ENCODE measurements around the gene DPCD. TPM values are rescaled to one million over a fixed set of nuclear protein-coding genes. Genes with fewer than 3 reads are reported as not detected.

DPCD gene
- total RNA-seq, 2 experiments from 2014 or later: 0.31 to 0.96 TPM

GRCh38 chr10:101649525-101650085 is 61.5 kb downstream of the DPCD start:
- peaks cover 75% of the 10 kb centered on the region for H3K36me3 ChIP-seq (ENCODE audit: insufficient read depth, low read length)
- Mint-ChIP-seq H3K4me1 (ENCODE audit: low read depth) (peaks cover 6% of the 10 kb centered on the region), H3K4me3 (no peak overlapping the region), H3K27me3 (no peaks in the 10 kb centered on the region), H3K36me3 (ENCODE audit: low read depth) (peaks cover 57% of the 10 kb centered on the region), H3K27ac (peak overlapping the region; percentile 44), H3K9me3 (no peaks in the 10 kb centered on the region)
- POLR2A ChIA-PET: no interaction called here
- no peak overlapping the region for H3K27ac ChIP-seq (ENCODE audit: low read depth in 1 of 2, low read length in 2 of 2)
- CTCF ChIA-PET: no interaction called here
- no peak overlapping the region for H3K4me3 ChIP-seq (ENCODE audit: low read length)
- no peaks in the 10 kb centered on the region for H3K4me1 ChIP-seq (ENCODE audit: insufficient read depth, low read length)
- DNase-seq (no peak), ATAC-seq (ENCODE audit: poor library complexity) (no peak)
- intact Hi-C loops (cut with DNase I, micrococcal nuclease): no loop called here
- no peak for TF ChIP-seq CTCF (IDR thresholded peaks at IDR 0.05)
- H3K27me3 ChIP-seq (ENCODE audit: control insufficient read depth in 1 of 2, insufficient read depth in 2 of 2, low read length in 2 of 2): no peaks in the 10 kb centered on the region
- H3K9me3 ChIP-seq (ENCODE audit: control insufficient read depth in 1 of 2, insufficient read depth in 1 of 2, low read length in 2 of 2): no peaks in the 10 kb centered on the region

- intact Hi-C loops (cut with DNase I, micrococcal nuclease): no loop called here
- ChIA-PET POLR2A (no interaction called here), CTCF (no interaction called here)
- no peaks in the 10 kb centered on the region for H3K4me1 ChIP-seq (ENCODE audit: insufficient read depth, low read length)
- no peak overlapping the region for H3K27ac ChIP-seq (ENCODE audit: low read depth in 1 of 2, low read length in 2 of 2)
- H3K27me3 Mint-ChIP-seq: no peaks in the 10 kb centered on the region
- ATAC-seq (ENCODE audit: poor library complexity) (no peak), DNase-seq (no peak)
- H3K9me3 Mint-ChIP-seq: no peaks in the 10 kb centered on the region
- H3K4me1 Mint-ChIP-seq (ENCODE audit: low read depth): no peaks in the 10 kb centered on the region
- H3K27me3 ChIP-seq (ENCODE audit: control insufficient read depth in 1 of 2, insufficient read depth in 2 of 2, low read length in 2 of 2): no peaks in the 10 kb centered on the region
- no peaks in the 10 kb centered on the region for H3K9me3 ChIP-seq (ENCODE audit: control insufficient read depth in 1 of 2, insufficient read depth in 1 of 2, low read length in 2 of 2)
- no peak overlapping the region for H3K4me3 ChIP-seq (ENCODE audit: low read length)
- no peak overlapping the region for H3K4me3 Mint-ChIP-seq
- H3K36me3 Mint-ChIP-seq (ENCODE audit: low read depth): peaks cover 57% of the 10 kb centered on the region
- TF ChIP-seq CTCF (IDR thresholded peaks at IDR 0.05): no peak
- peaks cover 79% of the 10 kb centered on the region for H3K36me3 ChIP-seq (ENCODE audit: insufficient read depth, low read length)
- no peak overlapping the region for H3K27ac Mint-ChIP-seq
These were observed 62.7 kb downstream of the DPCD start for GRCh38 chr10:101650863-101651262.

GRCh38 chr10:101651336-101651735 is 63.2 kb downstream of the DPCD start:
- no peaks in the 10 kb centered on the region for H3K27me3 ChIP-seq (ENCODE audit: control insufficient read depth in 1 of 2, insufficient read depth in 2 of 2, low read length in 2 of 2)
- no peaks in the 10 kb centered on the region for H3K27me3 Mint-ChIP-seq

More at GRCh38 chr10:101651336-101651735, 63.2 kb downstream of the DPCD start:
- intact Hi-C loops (cut with DNase I, micrococcal nuclease): no loop called here
- DNase-seq (no peak), ATAC-seq (ENCODE audit: poor library complexity) (no peak)
- Mint-ChIP-seq H3K36me3 (ENCODE audit: low read depth) (peaks cover 58% of the 10 kb centered on the region), H3K4me1 (ENCODE audit: low read depth) (no peaks in the 10 kb centered on the region), H3K9me3 (no peaks in the 10 kb centered on the region), H3K4me3 (no peak overlapping the region), H3K27ac (no peak overlapping the region)
- Histone ChIP-seq H3K4me3 (ENCODE audit: low read length) (no peak overlapping the region), H3K4me1 (ENCODE audit: insufficient read depth, low read length) (no peaks in the 10 kb centered on the region), H3K36me3 (ENCODE audit: insufficient read depth, low read length) (peaks cover 80% of the 10 kb centered on the region), H3K9me3 (ENCODE audit: control insufficient read depth in 1 of 2, insufficient read depth in 1 of 2, low read length in 2 of 2) (no peaks in the 10 kb centered on the region), H3K27ac (ENCODE audit: low read depth in 1 of 2, low read length in 2 of 2) (no peak overlapping the region)
- POLR2A ChIA-PET: no interaction called here
- CTCF ChIA-PET: no interaction called here
- no peak for TF ChIP-seq CTCF (IDR thresholded peaks at IDR 0.05)

Measured in CD4-positive, alpha-beta T cell (primary cell).